DMS79 treated with DMSO at 0.1 percent for 48 hours (cell line): ENCODE data around the gene MGMT.

ENCODE experiments used
- DNase-seq: peaks from one replicate; lab custom pipeline; 2025; lab: John Stamatoyannopoulos, UW

MGMT gene

GRCh38 chr10:129740532-129741279 is 273.7 kb downstream of the MGMT start:
- no peak for DNase-seq

GRCh38 chr10:129741280-129741977 is 274.4 kb downstream of the MGMT start:
- no peak for DNase-seq

- no peak for DNase-seq
These were observed 275.1 kb downstream of the MGMT start for GRCh38 chr10:129741978-129742741.

DNA sequence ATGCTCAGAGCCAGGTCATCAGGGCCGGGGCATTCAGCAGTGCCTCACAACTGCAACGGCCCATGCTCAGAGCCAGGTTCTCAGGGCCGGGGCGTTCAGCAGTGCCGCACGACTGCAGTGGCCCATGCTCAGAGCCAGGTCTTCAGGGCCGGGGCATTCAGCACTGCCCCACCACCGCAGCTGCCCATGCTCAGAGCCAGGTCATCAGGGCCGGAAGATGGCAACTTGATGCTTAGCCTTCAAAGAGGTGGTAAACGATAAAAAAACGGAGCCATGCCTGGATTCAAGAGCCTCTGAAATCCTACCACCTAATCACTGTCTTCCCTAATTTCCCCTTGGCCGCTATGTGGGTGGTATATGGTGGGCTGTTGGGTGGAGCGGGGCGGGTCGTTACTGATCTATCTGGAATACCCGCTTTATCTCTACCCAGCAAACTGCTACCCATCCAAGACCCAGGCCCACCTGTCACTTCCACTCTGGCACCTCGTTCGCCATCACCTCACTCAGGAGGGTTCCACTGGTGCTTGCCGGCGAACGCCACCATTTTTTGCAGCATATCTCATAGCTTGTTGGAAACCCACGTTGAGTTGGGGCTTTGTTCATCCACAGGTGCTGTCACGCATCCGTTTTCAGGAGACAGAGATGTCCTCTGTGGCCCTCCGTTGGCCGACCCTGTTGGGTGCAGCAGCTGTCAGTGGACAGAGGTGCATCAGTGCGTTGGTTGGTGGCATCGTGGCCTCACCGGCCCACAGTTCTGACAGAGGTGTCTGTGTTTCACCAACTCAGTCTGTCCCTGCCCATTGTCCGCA is 275.9 kb downstream of the MGMT start:
- no peak for DNase-seq

DNA sequence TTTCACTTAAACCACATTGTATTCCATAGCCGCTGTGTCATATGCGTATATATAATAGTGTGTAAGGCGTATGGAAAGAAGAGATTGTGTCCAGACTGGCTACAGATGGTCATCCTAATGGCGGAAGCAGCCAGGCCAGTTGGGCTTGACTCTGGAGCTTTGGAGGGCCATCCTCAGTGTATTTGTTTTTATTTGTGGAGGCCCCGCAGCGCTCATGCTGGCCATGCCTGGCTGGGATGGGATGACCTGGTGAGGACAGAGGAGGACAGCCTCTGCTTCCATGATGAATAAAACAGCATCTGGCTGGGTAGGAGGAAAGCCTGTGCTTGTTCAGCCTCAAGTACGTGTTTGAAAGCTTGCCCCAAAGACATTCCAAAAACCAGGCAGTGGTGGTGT is 276.7 kb downstream of the MGMT start:
- no peak for DNase-seq

- DNase-seq: no peak
These were observed 277.4 kb downstream of the MGMT start for GRCh38 chr10:129744134-129745111.

- no peak for DNase-seq
These were observed 278.2 kb downstream of the MGMT start for GRCh38 chr10:129745186-129745750.

DNA sequence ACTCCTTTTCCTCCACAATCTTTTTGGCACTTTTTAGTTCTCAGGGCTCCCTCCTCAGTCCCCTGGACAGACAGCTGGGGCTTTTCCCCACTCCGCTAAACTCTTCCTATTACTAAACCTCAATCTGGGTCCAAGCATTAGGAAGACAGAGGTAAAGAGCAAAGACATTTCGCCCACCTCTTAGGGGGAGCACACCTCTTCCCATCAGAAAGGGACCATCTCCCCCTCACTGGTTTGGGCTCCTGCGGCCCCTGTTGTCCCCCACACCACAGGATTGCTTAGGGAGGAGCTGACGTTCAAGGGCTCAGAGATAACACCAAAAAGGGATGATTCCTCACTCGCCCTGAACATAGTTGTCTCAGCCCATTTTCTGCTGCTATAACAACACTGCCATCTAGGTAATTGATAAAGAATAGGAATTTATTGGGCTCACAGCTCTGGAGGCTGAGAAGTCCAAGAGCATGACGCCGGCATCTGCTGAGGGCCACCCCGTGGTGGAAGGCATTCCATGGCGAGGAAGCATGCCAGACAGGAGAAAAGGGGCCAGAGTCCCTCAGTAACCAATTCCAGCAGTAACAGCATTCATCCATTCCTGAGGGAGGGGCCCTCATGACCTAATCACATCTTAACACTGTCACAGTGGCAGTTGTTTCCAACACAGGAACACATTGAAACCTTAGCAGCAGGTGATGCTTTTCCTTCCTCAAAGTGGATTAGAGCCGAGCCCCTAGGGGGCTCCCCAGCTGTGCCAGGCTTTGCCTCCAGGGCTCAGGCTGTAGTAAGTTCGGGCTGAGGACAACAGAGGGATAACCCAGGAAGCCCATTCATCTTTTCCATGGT is 287.4 kb downstream of the MGMT start:
- DNase-seq: no peak

DNA sequence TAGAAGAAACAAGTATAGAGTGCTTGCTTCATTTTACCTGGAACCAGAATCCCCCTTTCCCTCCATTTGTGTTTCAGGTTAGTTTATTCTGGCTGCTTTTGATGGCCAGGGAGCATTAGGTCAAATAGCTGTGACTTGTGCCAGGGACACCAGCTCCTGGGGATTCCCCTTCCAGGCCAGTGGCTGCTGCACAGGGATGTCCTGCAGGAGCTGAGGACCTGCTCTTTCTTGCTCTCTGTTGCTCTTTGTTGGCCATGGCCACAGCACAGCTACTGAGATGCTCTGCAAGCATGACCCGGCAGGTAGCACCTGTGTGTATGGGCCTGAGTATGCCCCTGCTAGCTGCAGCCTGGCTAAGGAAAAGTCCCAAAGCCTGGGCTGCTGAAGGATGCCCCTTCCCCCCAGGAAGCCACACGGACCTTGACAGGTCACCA is 288.1 kb downstream of the MGMT start:
- no peak for DNase-seq

- no peak for DNase-seq
These were observed 288.6 kb downstream of the MGMT start for GRCh38 chr10:129755621-129756020.

- DNase-seq: peak; percentile 43
These were observed 290.2 kb downstream of the MGMT start for GRCh38 chr10:129756912-129757901.

DNA sequence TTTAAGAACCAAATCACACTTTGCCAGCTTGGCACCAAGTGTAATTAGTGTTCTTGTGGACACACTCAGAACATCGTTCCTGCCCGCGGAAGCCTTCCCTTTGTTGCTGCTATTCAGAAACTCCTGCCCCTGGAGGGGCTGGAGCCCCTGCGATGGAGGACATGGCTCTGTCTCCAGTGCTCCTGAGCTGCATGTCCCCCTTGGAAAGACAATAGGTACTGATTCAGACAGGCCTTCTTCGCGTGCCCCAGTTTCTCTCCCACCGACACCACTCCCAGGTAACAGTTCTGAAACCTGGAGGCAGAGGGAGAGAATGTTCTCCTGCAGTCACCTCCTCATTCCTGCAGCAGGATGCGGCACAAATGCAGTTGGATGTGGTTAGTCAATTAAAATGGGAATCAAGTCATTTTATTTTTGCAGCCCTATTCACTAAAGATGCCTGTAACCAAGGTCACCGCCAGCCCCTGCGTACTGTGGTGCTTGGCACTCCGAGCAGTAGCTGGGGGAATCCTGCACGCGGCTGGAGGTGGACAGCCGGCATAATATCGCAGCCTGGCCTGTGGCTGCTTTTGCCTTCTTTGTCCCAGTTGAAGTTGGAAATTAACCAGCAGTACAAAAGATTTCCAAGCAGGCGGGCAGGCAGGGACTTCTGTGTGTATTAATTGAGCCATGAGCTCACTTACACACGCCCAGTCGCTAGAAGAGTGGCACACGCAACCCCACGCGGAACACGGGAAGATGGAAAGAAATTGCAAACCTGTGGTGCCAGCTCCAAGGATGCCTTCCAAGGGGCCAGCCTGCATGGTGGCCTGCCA is 291.4 kb downstream of the MGMT start:
- no peak for DNase-seq

GRCh38 chr10:129759214-129760002 is 292.4 kb downstream of the MGMT start:
- no peak for DNase-seq

DNA sequence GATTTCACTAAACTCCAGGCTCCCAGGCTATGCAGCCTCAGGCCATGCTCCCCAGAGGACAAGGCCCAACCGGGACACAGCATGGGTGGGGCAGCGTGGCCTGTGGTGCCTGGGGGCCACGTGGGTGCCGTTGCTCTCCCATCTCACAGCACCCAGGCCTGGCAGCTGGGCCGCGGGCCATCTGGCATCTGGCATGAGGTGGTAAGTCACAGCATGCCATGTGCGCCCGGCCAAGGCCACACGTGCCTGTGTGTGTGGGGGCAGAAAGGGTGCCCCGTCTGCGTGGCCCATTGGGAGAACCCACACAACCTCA is 292.9 kb downstream of the MGMT start:
- no peak for DNase-seq

GRCh38 chr10:129760416-129760815 is 293.4 kb downstream of the MGMT start:
- no peak for DNase-seq

DNA sequence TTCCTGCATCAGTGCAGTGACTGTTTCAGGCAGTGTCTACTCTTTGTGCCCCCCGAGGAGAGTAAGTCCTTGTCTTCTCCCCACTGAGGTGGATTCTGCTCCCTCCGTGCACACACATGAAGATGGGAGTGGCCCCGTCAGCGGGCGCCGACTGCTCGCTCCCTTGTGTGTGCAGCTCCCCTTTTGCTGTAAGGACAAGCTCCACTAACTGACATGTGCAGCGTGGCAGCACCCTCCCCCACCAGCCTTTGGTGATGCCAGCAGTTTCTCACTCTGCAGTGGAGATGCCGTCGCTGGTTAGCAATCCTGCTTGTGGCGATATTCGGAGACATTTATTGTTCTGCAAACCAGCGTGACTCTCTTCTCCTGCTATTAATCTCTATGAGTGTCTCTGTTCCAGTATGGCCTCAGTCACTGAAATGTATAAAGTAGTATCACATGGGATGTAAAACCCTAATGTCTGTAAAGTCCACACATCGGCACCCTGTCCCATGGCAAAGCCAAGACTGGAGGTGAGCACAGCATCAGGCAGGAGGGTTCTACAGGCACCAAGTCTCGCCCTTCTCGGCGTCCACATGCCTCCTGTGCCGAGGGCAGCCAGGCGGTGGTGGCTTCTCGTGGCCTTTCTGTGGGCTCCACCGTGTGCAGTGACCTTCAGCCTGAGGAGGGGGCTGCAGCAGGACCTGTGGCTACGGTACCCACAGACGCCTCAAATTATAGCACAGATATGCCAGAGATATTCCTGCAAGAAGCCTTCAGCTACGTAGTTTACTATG is 294.3 kb downstream of the MGMT start:
- no peak for DNase-seq
